Skin of body (tissue), 2 donors: ENCODE data around the gene PP2D1. TPM values are rescaled to one million over a fixed set of nuclear protein-coding genes. Genes with fewer than 3 reads are reported as not detected.
"Not testable (repeated sequence)": the region's sequence is repeated elsewhere in the genome, so short reads cannot be mapped to it uniquely, and the experiment has no call there.

Experiments
- DNase-seq: peaks from one replicate; lab custom pipeline; 2025; lab: John Stamatoyannopoulos, UW
- total RNA-seq: library from RNA; depleted of rRNA; stranded (reverse); fragments of >200 nt; gene quantifications from one replicate; pipeline ENCODE4 v1.2.3, GENCODE V29; 2014

PP2D1 gene
- total RNA-seq, 1 donor from 2014 or later = not detected

- DNase-seq = peak; percentile 36
These were observed 28.6 kb upstream of the PP2D1 start for GRCh38 chr3:20040548-20041196.

DNA sequence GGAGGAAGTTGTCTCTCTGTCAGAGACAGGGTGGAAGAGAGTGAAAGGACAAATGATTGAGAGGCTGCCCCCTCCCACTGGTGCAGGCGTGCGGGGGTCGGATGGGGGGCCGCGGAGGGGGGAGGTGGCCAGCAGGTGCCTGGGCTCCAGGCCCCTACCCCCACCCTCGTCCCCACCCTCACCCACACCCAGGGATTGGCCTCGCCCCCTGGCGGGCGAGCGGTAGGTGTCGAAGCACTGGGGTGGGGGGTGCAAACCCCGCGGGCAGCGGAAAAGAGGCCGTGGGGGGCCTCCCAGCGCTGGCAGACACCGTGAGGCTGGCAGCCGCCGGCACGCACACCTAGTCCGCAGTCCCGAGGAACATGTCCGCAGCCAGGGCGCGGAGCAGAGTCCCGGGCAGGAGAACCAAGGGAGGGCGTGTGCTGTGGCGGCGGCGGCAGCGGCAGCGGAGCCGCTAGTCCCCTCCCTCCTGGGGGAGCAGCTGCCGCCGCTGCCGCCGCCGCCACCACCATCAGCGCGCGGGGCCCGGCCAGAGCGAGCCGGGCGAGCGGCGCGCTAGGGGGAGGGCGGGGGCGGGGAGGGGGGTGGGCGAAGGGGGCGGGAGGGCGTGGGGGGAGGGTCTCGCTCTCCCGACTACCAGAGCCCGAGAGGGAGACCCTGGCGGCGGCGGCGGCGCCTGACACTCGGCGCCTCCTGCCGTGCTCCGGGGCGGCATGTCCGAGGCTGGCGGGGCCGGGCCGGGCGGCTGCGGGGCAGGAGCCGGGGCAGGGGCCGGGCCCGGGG is 27.9 kb upstream of the PP2D1 start, which contains the start of gene KAT2B:
Gene KAT2B (plus strand): TSS at position 682 of the 783 bp plus-strand sequence. CDS start 32 bp downstream, at position 714.
- peak; percentile 56 for DNase-seq

GRCh38 chr3:20039466-20039764 is 27.4 kb upstream of the PP2D1 start:
- no peak for DNase-seq

GRCh38 chr3:20038699-20039465 is 26.8 kb upstream of the PP2D1 start:
- DNase-seq = no peak

DNA sequence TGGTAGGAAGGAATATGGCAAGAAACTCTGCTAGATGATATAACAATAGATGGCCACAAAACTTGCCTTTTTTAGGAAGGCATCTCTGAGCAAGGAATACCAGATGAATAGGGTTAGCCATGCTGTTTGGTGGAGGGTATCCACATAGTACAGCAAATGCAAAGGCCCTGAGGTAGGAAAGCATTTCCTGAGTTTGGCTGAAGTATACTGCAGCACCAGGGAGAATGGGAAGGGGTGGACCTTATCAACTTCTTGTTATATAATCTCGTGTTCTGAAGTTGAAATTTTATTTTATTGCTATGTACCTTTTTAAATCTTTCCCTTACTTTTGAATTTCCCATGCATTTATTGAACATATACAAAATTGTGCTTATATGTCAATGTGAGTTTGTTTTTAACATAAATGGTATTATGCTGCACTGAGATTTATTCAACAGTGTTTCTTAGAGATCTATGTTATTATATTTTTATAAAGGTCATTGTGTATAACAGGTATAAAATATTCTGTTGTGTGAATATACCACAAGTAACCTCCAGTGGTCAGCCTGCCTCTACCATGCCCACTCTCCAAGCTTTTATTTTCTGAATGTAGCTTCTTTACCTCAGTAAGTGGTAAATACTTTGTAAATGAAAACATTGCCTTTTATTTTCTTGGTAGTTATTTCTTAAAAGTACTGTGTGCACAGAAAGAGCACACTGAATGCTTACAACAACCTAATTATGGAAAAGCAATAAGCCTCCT is 25.4 kb upstream of the PP2D1 start:
- DNase-seq = no peak

DNA sequence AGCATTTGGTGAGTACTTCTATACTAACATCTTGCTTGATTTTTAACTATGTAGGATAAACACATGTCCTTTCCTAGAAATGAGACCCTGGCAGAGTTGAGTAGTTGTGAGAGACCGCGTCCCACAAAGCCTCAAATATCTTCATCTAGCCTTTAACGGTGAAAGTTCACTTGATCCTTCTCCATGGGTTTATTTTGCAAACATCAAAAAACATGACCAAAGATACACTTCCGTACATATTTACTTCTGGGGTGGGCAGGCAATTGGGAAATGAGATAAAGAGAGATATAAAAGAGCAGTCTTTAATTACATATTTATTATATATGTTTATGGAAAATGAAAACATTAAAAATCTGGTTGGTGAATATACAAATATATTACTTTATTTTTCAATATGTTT is 23.0 kb upstream of the PP2D1 start:
- DNase-seq = no peak

GRCh38 chr3:20031939-20032338 is 19.9 kb upstream of the PP2D1 start:
- DNase-seq = not testable (repeated sequence)

- DNase-seq = no peak
These were observed 16.9 kb upstream of the PP2D1 start for GRCh38 chr3:20028905-20029331.

DNA sequence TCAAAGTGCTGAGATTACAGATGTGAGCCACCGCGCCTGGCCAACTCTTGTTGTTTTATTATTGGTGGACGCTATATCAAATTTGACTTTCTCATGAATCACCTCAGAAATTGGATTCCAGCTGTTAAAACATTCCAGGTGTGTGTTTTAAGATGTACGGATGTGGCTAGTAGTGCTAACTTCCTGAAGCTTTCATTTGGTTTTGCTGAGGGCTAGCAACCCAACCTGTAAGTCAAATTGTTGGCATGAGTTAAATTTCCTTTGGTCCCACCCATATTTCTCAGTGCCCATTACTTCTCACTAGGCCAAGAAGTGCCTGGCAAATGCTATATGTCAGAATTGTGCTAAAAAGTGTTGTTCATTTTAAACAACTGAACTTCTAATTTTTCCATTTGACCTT is 15.1 kb upstream of the PP2D1 start:
- DNase-seq = no peak

GRCh38 chr3:20023623-20024405 is 11.8 kb upstream of the PP2D1 start:
- DNase-seq = peak; percentile 17

DNA sequence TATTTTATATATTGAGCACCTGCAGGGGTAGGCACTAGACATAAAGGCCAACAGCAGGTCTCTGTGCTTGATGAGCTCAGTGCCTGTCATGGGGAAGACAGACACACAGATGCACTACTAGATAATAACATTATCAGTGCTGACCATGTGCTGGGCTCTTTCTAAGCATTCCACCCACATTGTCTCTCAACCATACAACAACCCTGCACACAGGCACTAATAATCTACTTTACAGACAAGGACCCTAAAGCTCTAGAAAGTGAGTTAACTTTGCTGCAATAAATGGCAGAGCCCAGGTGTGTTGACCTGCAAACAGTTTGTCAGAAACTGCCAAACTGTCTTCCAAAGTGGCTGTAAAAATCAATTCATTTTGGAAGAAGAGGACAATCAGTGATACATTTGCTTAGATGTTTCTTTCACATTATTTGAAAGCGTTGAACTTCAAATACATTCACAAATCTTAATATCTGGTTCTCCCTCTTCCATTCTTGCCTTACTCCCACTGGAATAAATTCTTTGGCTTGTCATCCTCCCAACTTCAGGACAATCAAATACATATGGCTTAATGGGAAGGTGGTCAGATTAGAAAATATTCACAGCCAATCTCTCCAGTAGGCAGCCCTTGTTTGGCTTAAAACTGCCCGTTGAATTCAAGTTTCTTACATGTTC is 11.0 kb upstream of the PP2D1 start:
- no peak for DNase-seq

DNA sequence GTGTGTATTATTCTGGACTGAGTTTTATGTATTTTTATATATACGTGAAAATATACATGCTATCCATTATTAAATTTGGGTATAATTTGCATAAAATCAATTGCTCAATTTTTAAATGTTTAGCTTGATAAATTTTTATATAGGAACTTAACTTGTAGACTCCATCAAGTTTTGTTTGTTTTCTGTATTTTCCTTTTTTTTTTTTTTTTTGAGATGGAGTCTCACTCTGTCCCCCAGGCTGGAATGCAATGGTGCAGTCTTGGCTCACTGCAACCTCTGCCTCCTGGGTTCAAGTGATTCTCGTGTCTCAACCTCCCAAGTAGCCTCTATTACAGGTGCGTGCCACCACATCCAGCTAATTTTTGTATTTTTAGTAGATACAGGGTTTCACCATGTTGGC is 4.0 kb upstream of the PP2D1 start:
- not testable (repeated sequence) for DNase-seq

DNA sequence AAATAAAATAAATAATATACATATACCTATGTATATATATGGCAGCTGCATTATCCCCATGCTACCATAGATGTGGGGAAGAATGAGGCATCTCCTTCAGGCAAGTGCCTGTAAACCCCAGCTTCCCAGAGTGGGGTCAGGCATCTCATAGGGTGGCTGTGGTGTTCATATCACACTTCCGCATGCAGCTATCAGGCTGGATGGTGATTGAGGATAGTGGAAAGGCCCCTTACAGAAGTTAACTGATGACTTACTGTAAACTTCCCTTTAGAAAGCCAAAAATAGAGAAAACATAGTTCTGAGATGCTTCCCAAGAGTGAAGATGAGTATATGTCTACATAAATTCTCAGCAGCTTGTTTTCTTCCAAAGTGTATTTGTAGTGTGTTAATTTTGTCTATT is 3.5 kb upstream of the PP2D1 start:
- DNase-seq = no peak

DNA sequence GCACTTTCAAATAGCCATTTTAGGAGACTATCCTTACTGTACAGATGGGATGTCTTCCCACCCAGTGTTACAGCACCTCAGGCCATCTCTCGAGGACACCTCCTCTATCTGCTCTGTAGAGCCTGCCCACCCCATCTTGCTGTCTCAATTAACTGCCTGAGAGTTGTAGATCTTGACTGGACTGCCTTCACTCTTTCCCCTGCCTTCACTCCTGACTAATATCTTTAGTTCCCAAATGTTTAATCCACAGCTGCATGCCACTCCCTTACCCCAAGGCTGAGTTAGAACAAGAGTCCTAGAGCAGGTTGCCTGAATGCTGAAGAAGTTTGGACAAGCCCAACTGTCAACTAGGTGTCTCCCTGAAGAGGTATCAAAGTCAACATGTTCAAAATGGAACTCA is 1.3 kb upstream of the PP2D1 start:
- no peak for DNase-seq

- DNase-seq = no peak
These were observed 3.4 kb downstream of the PP2D1 start for GRCh38 chr3:20008646-20009045.

DNA sequence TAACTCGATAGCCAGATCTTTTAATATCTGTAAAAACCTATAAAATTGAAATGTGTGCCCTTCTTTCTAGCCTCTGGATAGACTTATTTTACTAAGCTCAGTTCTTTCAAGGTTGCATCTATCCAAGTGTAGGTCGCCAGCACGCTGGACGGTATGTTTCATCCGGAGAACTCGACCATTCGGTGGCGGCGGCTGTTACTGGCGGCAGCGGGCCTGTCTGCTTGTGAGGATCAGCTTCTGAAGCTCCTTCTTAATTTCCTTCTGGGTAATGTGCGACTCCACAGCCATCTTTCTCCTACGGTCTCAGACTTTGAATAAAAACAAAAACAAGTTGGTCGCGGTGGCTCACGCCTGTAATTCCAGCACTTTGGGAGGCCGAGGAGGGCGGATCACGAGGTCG is 4.1 kb downstream of the PP2D1 start:
- DNase-seq = no peak

DNA sequence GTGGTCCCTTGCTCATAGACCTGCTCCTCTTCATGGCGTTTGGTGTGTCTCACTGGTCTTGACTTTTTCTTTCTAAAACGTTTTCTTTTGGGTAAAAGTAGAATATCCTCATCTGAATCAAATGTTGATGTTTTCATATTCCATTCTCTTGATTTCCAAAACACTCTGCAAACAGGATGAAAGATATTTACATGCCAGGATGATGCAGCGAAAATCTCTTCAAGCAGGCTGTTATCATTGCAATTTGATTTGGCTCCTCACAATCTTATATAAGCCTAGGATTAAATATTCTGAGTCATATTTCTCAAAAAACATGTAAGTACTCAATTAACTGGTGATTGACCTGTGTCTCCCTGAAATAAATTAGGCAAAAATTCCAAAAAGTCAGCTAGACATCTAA is 10.1 kb downstream of the PP2D1 start:
- DNase-seq = no peak

DNA sequence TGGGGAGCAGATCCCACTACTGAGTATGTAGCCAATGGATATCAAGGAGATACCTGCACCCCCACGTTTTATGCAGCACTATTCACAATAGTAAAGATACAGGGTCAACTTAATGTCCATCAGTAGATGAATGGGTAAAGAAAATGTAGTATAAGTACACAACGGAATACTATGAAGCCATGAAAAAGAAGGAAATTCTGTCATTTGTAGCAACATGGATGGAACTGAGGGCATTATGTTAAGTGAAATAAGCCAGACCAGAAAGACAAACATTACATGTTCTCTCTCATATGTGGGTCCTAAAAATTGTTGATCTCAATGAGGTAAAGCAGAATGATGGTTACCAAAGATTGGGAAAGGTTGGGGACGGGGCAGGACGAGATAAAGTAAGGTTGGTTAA is 14.6 kb downstream of the PP2D1 start:
- DNase-seq = no peak

- no peak for DNase-seq
These were observed 17.3 kb downstream of the PP2D1 start for GRCh38 chr3:19994796-19995195.

- not testable (repeated sequence) for DNase-seq
These were observed 23.2 kb downstream of the PP2D1 start for GRCh38 chr3:19988904-19989303.
